Vagina (tissue), 2 donors: ENCODE data around the gene LMNA. TPM values are rescaled to one million over a fixed set of nuclear protein-coding genes. Genes with fewer than 3 reads are reported as not detected.
A peak's percentile ranks its signal among the peaks of the same experiment; 100 is the strongest.

ENCODE experiments used
- DNase-seq, 2 donors: peaks; one replicate each; pipeline ENCODE4 v3.0.0-alpha.2; 2017; ENCODE audit errors: extremely low spot score in 2 of 2
- H3K27ac ChIP-seq: fragments of 200-600 bp; sonication (generic); one replicate; pipeline ENCODE4 v1.5.1; 2019
- H3K27me3 ChIP-seq: fragments of 200-600 bp; sonication (generic); one replicate; pipeline ENCODE4 v1.5.1; 2019
- H3K36me3 ChIP-seq, 2 donors: fragments of 200-600 bp; sonication (generic); one replicate each; pipeline ENCODE4 v1.5.1; 2017 to 2019
- H3K4me1 ChIP-seq: fragments of 200-600 bp; sonication (generic); one replicate; pipeline ENCODE4 v1.5.1; 2019
- H3K4me3 ChIP-seq, 2 donors: fragments of 200-600 bp; sonication (generic); 1 replicate in 1 of 2; 2 replicates in 1 of 2; pipeline ENCODE4 v1.5.1; 2016 to 2019
- H3K9me3 ChIP-seq: fragments of 200-600 bp; sonication (generic); one replicate; pipeline ENCODE4 v1.5.1; 2019
- CTCF ChIP-seq, 3 experiments: fragments of 450-650 bp in 2 of 3; fragments of 200-600 bp in 1 of 3; sonication (generic) in 1 of 3; IDR thresholded peaks; one replicate each; pipeline ENCODE4 v1.5.1; 2017 to 2019; ENCODE audit warnings: antibody characterized with exemption in 3 of 3, mild to moderate bottlenecking in 2 of 3, moderate library complexity in 2 of 3
- POLR2A ChIP-seq, 2 donors: fragments of 450-650 bp; IDR thresholded peaks; one replicate each; pipeline ENCODE4 v1.6.1; 2017; ENCODE audit warnings: antibody characterized with exemption in 2 of 2, mild to moderate bottlenecking in 2 of 2, moderate library complexity in 2 of 2
- POLR2AphosphoS5 ChIP-seq, 2 donors: sonication (generic); formaldehyde crosslinking; IDR thresholded peaks; one replicate each; pipeline ENCODE4 v1.9.0; 2017; ENCODE audit warnings: antibody characterized with exemption in 2 of 2, mild to moderate bottlenecking in 2 of 2, low read depth in 1 of 2; ENCODE audit not compliant: insufficient read depth in 1 of 2
- intact Hi-C: fragments of 100-400 bp; cut with DNase I; formaldehyde crosslinking; loops from one replicate; pipeline ENCODE4 v1.15.1; 2023
- total RNA-seq: library from RNA; depleted of rRNA; stranded (reverse); fragments of >200 nt; gene quantifications from one replicate; pipeline ENCODE4 v1.2.3, GENCODE V29; 2016

The LMNA gene
- total RNA-seq, 1 donor from 2014 or later, result 436 TPM

GRCh38 chr1:156096640-156097391 is 17.7 kb upstream of the LMNA start:
- Histone ChIP-seq H3K9me3 (no peaks in the 10 kb centered on the region), H3K27me3 (no peaks in the 10 kb centered on the region), H3K4me3 (peak overlapping the region in 1 of 2 donors; percentile 11), H3K27ac (peak overlapping the region; percentile 96), H3K36me3 (no peaks in the 10 kb centered on the region), H3K4me1 (peaks cover 42% of the 10 kb centered on the region)
- no peak for DNase-seq
- intact Hi-C loops, result loop anchor here (2.0 kb wide), 1 partner anchor 34 kb away; no protein-coding TSS in a partner anchor
- TF ChIP-seq POLR2AphosphoS5 (IDR thresholded peaks at IDR 0.05; ENCODE audit: insufficient read depth in 1 of 2, low read depth in 1 of 2) (peak; percentile 73 to 82), CTCF (IDR thresholded peaks at IDR 0.05) (peak; percentile 93 to 99 (median 97)), POLR2A (IDR thresholded peaks at IDR 0.05) (no peak)

- no peak for DNase-seq
- no peak for TF ChIP-seq CTCF (IDR thresholded peaks at IDR 0.05)
- TF ChIP-seq POLR2A (IDR thresholded peaks at IDR 0.05), result no peak
- TF ChIP-seq POLR2AphosphoS5 (IDR thresholded peaks at IDR 0.05; ENCODE audit: insufficient read depth in 1 of 2, low read depth in 1 of 2), result no peak
- Histone ChIP-seq H3K4me1 (peaks cover 51% of the 10 kb centered on the region), H3K9me3 (no peaks in the 10 kb centered on the region), H3K36me3 (no peaks in the 10 kb centered on the region), H3K27ac (peak overlapping the region; percentile 96), H3K4me3 (no peak overlapping the region), H3K27me3 (no peaks in the 10 kb centered on the region)
- intact Hi-C loops, result loop anchor here (2.0 kb wide), 1 partner anchor 33 kb away; no protein-coding TSS in a partner anchor
These were observed 16.9 kb upstream of the LMNA start for GRCh38 chr1:156097499-156098178.

- no peak for DNase-seq
These were observed 15.7 kb upstream of the LMNA start for GRCh38 chr1:156098784-156099183.

GRCh38 chr1:156099282-156099681 is 15.2 kb upstream of the LMNA start:
- H3K36me3 ChIP-seq, result no peaks in the 10 kb centered on the region
- DNase-seq, result no peak
- no peak overlapping the region for H3K4me3 ChIP-seq
- TF ChIP-seq CTCF (IDR thresholded peaks at IDR 0.05) (no peak), POLR2A (IDR thresholded peaks at IDR 0.05) (no peak), POLR2AphosphoS5 (IDR thresholded peaks at IDR 0.05; ENCODE audit: insufficient read depth in 1 of 2, low read depth in 1 of 2) (no peak)
- no peaks in the 10 kb centered on the region for H3K9me3 ChIP-seq
- no peaks in the 10 kb centered on the region for H3K27me3 ChIP-seq
- no peak overlapping the region for H3K27ac ChIP-seq
- intact Hi-C loops, result no loop called here
- H3K4me1 ChIP-seq, result peaks cover 67% of the 10 kb centered on the region

More at GRCh38 chr1:156098784-156099183, 15.7 kb upstream of the LMNA start:
- intact Hi-C loops, result no loop called here
- no peak for TF ChIP-seq CTCF (IDR thresholded peaks at IDR 0.05)
- no peak for TF ChIP-seq POLR2A (IDR thresholded peaks at IDR 0.05)
- TF ChIP-seq POLR2AphosphoS5 (IDR thresholded peaks at IDR 0.05; ENCODE audit: insufficient read depth in 1 of 2, low read depth in 1 of 2), result no peak
- Histone ChIP-seq H3K4me1 (peaks cover 62% of the 10 kb centered on the region), H3K27me3 (no peaks in the 10 kb centered on the region), H3K9me3 (no peaks in the 10 kb centered on the region), H3K4me3 (no peak overlapping the region), H3K27ac (peak overlapping the region; percentile 96), H3K36me3 (no peaks in the 10 kb centered on the region)
